GM12872 (cell line): ENCODE results near the gene DNAL4.

Experiments used
- CTCF ChIP-seq: IDR thresholded peaks from 3 replicates; pipeline ENCODE4 v1.5.1; 2011; ENCODE audit warnings: low read depth, mild to moderate bottlenecking, low read length, moderate library complexity; ENCODE audit not compliant: insufficient read depth

Gene DNAL4

GRCh38 chr22:38824585-38824984 is 30.6 kb upstream of the DNAL4 start:
- TF ChIP-seq CTCF: 0 out of 3 replicates have a peak, but pooled peaks have one; percentile 12

- no peak for TF ChIP-seq CTCF
Measured at GRCh38 chr22:38823637-38824036, 29.7 kb upstream of the DNAL4 start.

- TF ChIP-seq CTCF: no peak
Measured at GRCh38 chr22:38823076-38823475, 29.1 kb upstream of the DNAL4 start.

- TF ChIP-seq CTCF: no peak
Measured at GRCh38 chr22:38820020-38820419, 26.1 kb upstream of the DNAL4 start.

GRCh38 chr22:38819387-38819940 is 25.5 kb upstream of the DNAL4 start:
- TF ChIP-seq CTCF: no peak

- TF ChIP-seq CTCF: no peak
Measured at GRCh38 chr22:38817196-38817595, 23.3 kb upstream of the DNAL4 start.

- TF ChIP-seq CTCF: no peak
Measured at GRCh38 chr22:38815842-38816241, 21.9 kb upstream of the DNAL4 start.
